ENCODE results near the gene PRKX.
"Not testable (repeated sequence)": the region's sequence is repeated elsewhere in the genome, so short reads cannot be mapped to it uniquely, and the experiment has no call there.

The PRKX gene

GRCh38 chrX:3713225-3713936, at the start of gene PRKX:
TSS of gene PRKX (minus strand) at chrX:3713649. CDS start at chrX:3713253, 396 bp downstream.
- DNase-seq = no peak

GRCh38 chrX:3763111-3763510, 49.7 kb upstream of the PRKX start:
- DNase-seq = no peak

GRCh38 chrX:3757510-3758025, 44.1 kb upstream of the PRKX start:
- DNase-seq = no peak

GRCh38 chrX:3748052-3748559, 34.7 kb upstream of the PRKX start:
- no peak for DNase-seq

- DNase-seq = no peak
Measured at GRCh38 chrX:3743801-3744439, 30.5 kb upstream of the PRKX start.

GRCh38 chrX:3740946-3741345, 27.5 kb upstream of the PRKX start:
- not testable (repeated sequence) for DNase-seq

GRCh38 chrX:3738509-3738908, 25.1 kb upstream of the PRKX start:
- DNase-seq = no peak

GRCh38 chrX:3736536-3736935, 23.1 kb upstream of the PRKX start:
- DNase-seq = not testable (repeated sequence)

- DNase-seq = not testable (repeated sequence)
Measured at GRCh38 chrX:3735891-3736290, 22.4 kb upstream of the PRKX start.

- not testable (repeated sequence) for DNase-seq
Measured at GRCh38 chrX:3734456-3734855, 21.0 kb upstream of the PRKX start.

- DNase-seq = no peak
Measured at GRCh38 chrX:3733043-3733430, 19.6 kb upstream of the PRKX start.

- DNase-seq = not testable (repeated sequence)
Measured at GRCh38 chrX:3732326-3733042, 19.0 kb upstream of the PRKX start.

- DNase-seq = no peak
Measured at GRCh38 chrX:3728454-3728853, 15.0 kb upstream of the PRKX start.

- DNase-seq = not testable (repeated sequence)
Measured at GRCh38 chrX:3723460-3723859, 10.0 kb upstream of the PRKX start.

GRCh38 chrX:3717742-3718420, 4.4 kb upstream of the PRKX start:
- DNase-seq = no peak

- DNase-seq = no peak
Measured at GRCh38 chrX:3715921-3716320, 2.5 kb upstream of the PRKX start.

GRCh38 chrX:3714706-3715479, 1.4 kb upstream of the PRKX start:
- not testable (repeated sequence) for DNase-seq

- no peak for DNase-seq
Measured at GRCh38 chrX:3713937-3714434, 537 bp upstream of the PRKX start.

- DNase-seq = no peak
Measured at GRCh38 chrX:3712870-3713224, 602 bp downstream of the PRKX start.

GRCh38 chrX:3712051-3712869, 1.2 kb downstream of the PRKX start:
- no peak for DNase-seq

GRCh38 chrX:3711331-3711917, 2.0 kb downstream of the PRKX start:
- no peak for DNase-seq
